Measurements from ENCODE around the gene TOP1. TPM values are rescaled to one million over a fixed set of nuclear protein-coding genes. Genes with fewer than 3 reads are reported as not detected.

The TOP1 gene
- polyA plus RNA-seq, 1 experiment = 4.0 TPM

GRCh38 chr20:41100001-41100480 is 71.4 kb downstream of the TOP1 start:
- POLR2A ChIA-PET = no interaction called here
- no peaks in the 10 kb centered on the region for H3K27me3 ChIP-seq (ENCODE audit: control insufficient read depth, insufficient read depth, low read length)
- DNase-seq (ENCODE audit: low read depth) = no peak
- H3K4me3 ChIP-seq (ENCODE audit: low read depth, low read length) = no peak overlapping the region
- H3K36me3 ChIP-seq (ENCODE audit: control insufficient read depth, insufficient read depth, low read length) = peaks cover 10% of the 10 kb centered on the region
- no peak for TF ChIP-seq CTCF (IDR thresholded peaks at IDR 0.05; ENCODE audit: insufficient read depth, low read depth, low read length)
- CTCF ChIA-PET = interaction anchor here (0.9 to 1.4 kb wide), 2 partner anchors 24 to 241 kb away, joined by 3 read pairs; partner anchors contain the start of gene LPIN3

GRCh38 chr20:41101660-41102059 is 73.0 kb downstream of the TOP1 start:
- TF ChIP-seq CTCF (IDR thresholded peaks at IDR 0.05; ENCODE audit: insufficient read depth, low read depth, low read length) = no peak
- ChIA-PET CTCF (no interaction called here), POLR2A (no interaction called here)
- no peak for DNase-seq (ENCODE audit: low read depth)
- peaks cover 11% of the 10 kb centered on the region for H3K36me3 ChIP-seq (ENCODE audit: control insufficient read depth, insufficient read depth, low read length)
- no peak overlapping the region for H3K4me3 ChIP-seq (ENCODE audit: low read depth, low read length)
- H3K27me3 ChIP-seq (ENCODE audit: control insufficient read depth, insufficient read depth, low read length) = no peaks in the 10 kb centered on the region

GRCh38 chr20:41108531-41108930 is 79.9 kb downstream of the TOP1 start:
- DNase-seq (ENCODE audit: low read depth) = no peak
- ChIA-PET POLR2A (no interaction called here), CTCF (interaction anchor here (0.7 to 1.2 kb wide), 2 partner anchors 14 to 140 kb away, joined by 3 to 4 read pairs; no protein-coding TSS in a partner anchor)
- TF ChIP-seq CTCF (IDR thresholded peaks at IDR 0.05; ENCODE audit: insufficient read depth, low read depth, low read length) = no peak
- Histone ChIP-seq H3K36me3 (ENCODE audit: control insufficient read depth, insufficient read depth, low read length) (peaks cover 8% of the 10 kb centered on the region), H3K4me3 (ENCODE audit: low read depth, low read length) (no peak overlapping the region), H3K27me3 (ENCODE audit: control insufficient read depth, insufficient read depth, low read length) (no peaks in the 10 kb centered on the region)

GRCh38 chr20:41110012-41110411 is 81.4 kb downstream of the TOP1 start:
- CTCF ChIA-PET = interaction anchor here (1.0 to 1.4 kb wide), 2 partner anchors 12 to 25 kb away, joined by 3 read pairs; no protein-coding TSS in a partner anchor
- no peak overlapping the region for H3K4me3 ChIP-seq (ENCODE audit: low read depth, low read length)
- POLR2A ChIA-PET = no interaction called here
- TF ChIP-seq CTCF (IDR thresholded peaks at IDR 0.05; ENCODE audit: insufficient read depth, low read depth, low read length) = no peak
- no peaks in the 10 kb centered on the region for H3K27me3 ChIP-seq (ENCODE audit: control insufficient read depth, insufficient read depth, low read length)
- peaks cover 17% of the 10 kb centered on the region for H3K36me3 ChIP-seq (ENCODE audit: control insufficient read depth, insufficient read depth, low read length)
- DNase-seq (ENCODE audit: low read depth) = no peak

- H3K27me3 ChIP-seq (ENCODE audit: control insufficient read depth, insufficient read depth, low read length) = no peaks in the 10 kb centered on the region
- no peak overlapping the region for H3K4me3 ChIP-seq (ENCODE audit: low read depth, low read length)
- peaks cover 22% of the 10 kb centered on the region for H3K36me3 ChIP-seq (ENCODE audit: control insufficient read depth, insufficient read depth, low read length)
- POLR2A ChIA-PET = no interaction called here
- CTCF ChIA-PET = interaction anchor here (0.9 to 1.8 kb wide), 5 partner anchors 11 to 62 kb away, joined by 3 to 4 read pairs (median 3); no protein-coding TSS in a partner anchor
- DNase-seq (ENCODE audit: low read depth) = no peak
- TF ChIP-seq CTCF (IDR thresholded peaks at IDR 0.05; ENCODE audit: insufficient read depth, low read depth, low read length) = no peak
These were observed 82.4 kb downstream of the TOP1 start for GRCh38 chr20:41110930-41111577.

Measured in BJ (cell line).